HepG2 (cell line): Measurements from ENCODE around the gene PLXNC1. TPM values are rescaled to one million over a fixed set of nuclear protein-coding genes. Genes with fewer than 3 reads are reported as not detected.
A peak's percentile ranks its signal among the peaks of the same experiment; 100 is the strongest.

Experiments used
- ATF7 ChIP-seq, 2 experiments: fragments of 450-650 bp in 1 of 2; sonication (generic) in 1 of 2; formaldehyde crosslinking in 1 of 2; IDR thresholded peaks; 2 replicates each; pipeline versions ENCODE4 v1.4.0 to v1.6.1; 2016 to 2020; ENCODE audit warnings: antibody characterized with exemption in 1 of 2, mild to moderate bottlenecking in 1 of 2, missing genetic modification reagents in 1 of 2
- BCL6 ChIP-seq: IDR thresholded peaks from 2 replicates; pipeline ENCODE4 v1.6.1; 2016; ENCODE audit warnings: missing genetic modification reagents, missing compliant biosample characterization
- CBX2 ChIP-seq, 2 experiments: fragments of 200-600 bp in 1 of 2; sonication (generic); formaldehyde crosslinking in 1 of 2; IDR thresholded peaks; 2 replicates each; pipeline versions ENCODE4 v1.7.0 to v1.8.1; 2018 to 2022; ENCODE audit warnings: low read depth in 2 of 2, low read length in 1 of 2, mild to moderate bottlenecking in 1 of 2, missing genetic modification reagents in 1 of 2
- CBX5 ChIP-seq: sonication (generic); formaldehyde crosslinking; IDR thresholded peaks from 2 replicates; pipeline ENCODE4 v1.4.0; 2020; ENCODE audit warnings: missing genetic modification reagents, borderline replicate concordance
- EHMT2 ChIP-seq: fragments of 200-600 bp; sonication (generic); IDR thresholded peaks from 2 replicates; pipeline ENCODE4 v1.7.0; 2017; ENCODE audit warnings: antibody characterized with exemption, low read depth, low read length, borderline replicate concordance
- FIP1L1 ChIP-seq: fragments of 200-400 bp; formaldehyde crosslinking; IDR thresholded peaks from 2 replicates; pipeline ENCODE4 v1.6.1; 2018; ENCODE audit warnings: low read depth, mild to moderate bottlenecking, low read length, moderate library complexity, borderline replicate concordance; ENCODE audit not compliant: insufficient read depth
- FOXM1 ChIP-seq: sonication (generic); formaldehyde crosslinking; IDR thresholded peaks from 2 replicates; pipeline ENCODE4 v1.5.0; 2020; ENCODE audit warnings: missing genetic modification reagents
- GABPA ChIP-seq, 2 experiments: IDR thresholded peaks; 2 replicates each; pipeline ENCODE4 v1.6.1; 2011 to 2016; ENCODE audit warnings: low read depth in 2 of 2, low read length in 1 of 2, missing biosample characterization in 1 of 2, missing genetic modification characterization in 1 of 2
- GLI4 ChIP-seq: sonication (generic); formaldehyde crosslinking; IDR thresholded peaks from 2 replicates; pipeline ENCODE4 v1.5.1; 2020; ENCODE audit warnings: missing genetic modification reagents, mild to moderate bottlenecking, moderate library complexity, borderline replicate concordance
- ISL2 ChIP-seq: sonication (generic); formaldehyde crosslinking; IDR thresholded peaks from 2 replicates; pipeline ENCODE4 v1.5.0; 2020; ENCODE audit warnings: missing genetic modification reagents
- JUN ChIP-seq: sonication (generic); formaldehyde crosslinking; IDR thresholded peaks from 2 replicates; pipeline ENCODE4 v1.4.0; 2020; ENCODE audit warnings: mild to moderate bottlenecking, missing genetic modification reagents
- MAF1 ChIP-seq: sonication (generic); formaldehyde crosslinking; IDR thresholded peaks from 2 replicates; pipeline ENCODE4 v1.5.0; 2020; ENCODE audit warnings: missing genetic modification reagents, borderline replicate concordance
- MED1 ChIP-seq: sonication (generic); formaldehyde crosslinking; IDR thresholded peaks from 2 replicates; pipeline ENCODE4 v1.4.0; 2020; ENCODE audit warnings: missing genetic modification reagents
- MEIS1 ChIP-seq: sonication (generic); formaldehyde crosslinking; IDR thresholded peaks from 2 replicates; pipeline ENCODE4 v1.9.0; 2021; ENCODE audit warnings: mild to moderate bottlenecking, missing genetic modification reagents, moderate library complexity, borderline replicate concordance
- MTA1 ChIP-seq: sonication (generic); formaldehyde crosslinking; IDR thresholded peaks from 2 replicates; pipeline ENCODE4 v1.4.0; 2020; ENCODE audit warnings: missing genetic modification reagents, mild to moderate bottlenecking, borderline replicate concordance
- MTF2 ChIP-seq: sonication (generic); formaldehyde crosslinking; IDR thresholded peaks from 2 replicates; pipeline ENCODE4 v1.5.0; 2020; ENCODE audit warnings: missing genetic modification reagents, borderline replicate concordance
- NR3C1 ChIP-seq: sonication (generic); formaldehyde crosslinking; IDR thresholded peaks from 2 replicates; pipeline ENCODE4 v1.4.0; 2020; ENCODE audit warnings: missing genetic modification reagents
- STAG1 ChIP-seq: sonication (generic); formaldehyde crosslinking; IDR thresholded peaks from 2 replicates; pipeline ENCODE4 v1.4.0; 2020; ENCODE audit warnings: missing genetic modification reagents
- TBX3 ChIP-seq: fragments of 450-650 bp; IDR thresholded peaks from 2 replicates; pipeline ENCODE4 v1.6.1; 2017; ENCODE audit warnings: antibody characterized with exemption, mild to moderate bottlenecking, inconsistent platforms, borderline replicate concordance
- TP53 ChIP-seq: sonication (generic); formaldehyde crosslinking; conservative IDR thresholded peaks from 2 replicates; pipeline ENCODE4 v1.4.0; 2020; ENCODE audit warnings: missing genetic modification reagents
- WIZ ChIP-seq: sonication (generic); formaldehyde crosslinking; IDR thresholded peaks from 2 replicates; pipeline ENCODE4 v1.5.1; 2020; ENCODE audit warnings: mild to moderate bottlenecking, missing genetic modification reagents
- ZFP82 ChIP-seq: sonication (generic); formaldehyde crosslinking; IDR thresholded peaks from 2 replicates; pipeline ENCODE4 v1.5.1; 2020; ENCODE audit warnings: mild to moderate bottlenecking, missing genetic modification reagents, borderline replicate concordance
- ZNF253 ChIP-seq: sonication (generic); formaldehyde crosslinking; IDR thresholded peaks from 2 replicates; pipeline ENCODE4 v1.8.0; 2022; ENCODE audit warnings: mild to moderate bottlenecking, missing genetic modification reagents, borderline replicate concordance
- ZNF556 ChIP-seq: sonication (generic); formaldehyde crosslinking; IDR thresholded peaks from 2 replicates; pipeline ENCODE4 v1.4.0; 2020; ENCODE audit warnings: mild to moderate bottlenecking, missing genetic modification reagents, borderline replicate concordance
- ZNF7 ChIP-seq: IDR thresholded peaks from 2 replicates; pipeline ENCODE4 v1.6.1; 2016; ENCODE audit warnings: missing biosample characterization, missing genetic modification reagents
- ZSCAN29 ChIP-seq: sonication (generic); formaldehyde crosslinking; conservative IDR thresholded peaks from 2 replicates; pipeline ENCODE4 v1.4.0; 2020; ENCODE audit warnings: mild to moderate bottlenecking, missing genetic modification reagents
- polyA plus RNA-seq, 8 experiments: library from polyadenylated mRNA; depleted of rRNA in 3 of 8; stranded (reverse) in 7 of 8; unstranded in 1 of 8; fragments of >200 nt; fragmentation: Illumina TruSeq in 4 of 8; extraction: Trizol in 4 of 8; gene quantifications; 2 replicates each; pipeline versions ENCODE4 v1.2.1 to v1.2.3, GENCODE V29; 2011 to 2016; ENCODE audit warnings: low read depth in 4 of 8, missing spikeins in 1 of 8, mixed read lengths in 1 of 8; ENCODE audit not compliant: insufficient read depth in 1 of 8
- total RNA-seq, 5 experiments: library from RNA; depleted of rRNA; stranded (reverse); fragments of >200 nt; fragmentation: Illumina TruSeq; extraction: Trizol; gene quantifications; 2 replicates each; pipeline ENCODE4 v1.2.3, GENCODE V29; 2016; ENCODE audit warnings: low read depth in 1 of 5
- TF ChIP-seq, protein P1 (sequence below): IDR thresholded peaks from 2 replicates; pipeline ENCODE4 v1.6.1; 2012; ENCODE audit warnings: inconsistent platforms
- TF ChIP-seq, protein P2 (sequence below): sonication (generic); formaldehyde crosslinking; IDR thresholded peaks from 2 replicates; pipeline ENCODE4 v1.4.0; 2020; ENCODE audit warnings: missing genetic modification reagents
- TF ChIP-seq, protein P3 (sequence below): fragments of 450-650 bp; IDR thresholded peaks from 2 replicates; pipeline ENCODE4 v1.6.1; 2017; ENCODE audit warnings: mild to moderate bottlenecking

Gene PLXNC1
- total and polyA plus RNA-seq, 2 of the 13 experiments (the other 11 are each of a cell fraction or from before 2014, with no cell fraction given) = 6.6 to 11.2 TPM

DNA sequence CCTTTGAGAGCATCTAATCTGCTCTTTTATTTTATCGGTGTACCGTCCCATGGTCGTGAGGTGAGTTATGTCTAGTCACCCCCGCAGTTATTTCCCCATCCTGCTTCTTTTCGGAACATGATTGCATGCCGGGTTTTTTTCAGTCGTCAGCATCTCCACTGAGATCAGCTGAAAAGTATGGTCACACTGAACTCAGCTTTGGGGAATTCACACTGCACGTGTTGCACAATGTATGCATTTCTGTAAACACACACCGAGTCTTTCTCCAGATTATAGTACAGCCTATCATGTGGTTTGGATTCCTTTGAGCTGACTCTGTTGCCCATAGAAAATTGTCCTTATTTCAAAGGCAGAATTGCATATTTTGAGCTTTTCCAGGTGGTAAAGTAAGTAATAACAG, 24.6 kb downstream of the PLXNC1 start (continued):
- TF ChIP-seq FIP1L1 (no peak), MTA1 (CRISPR knock-in tag) (no peak), ISL2 (CRISPR knock-in tag) (0 out of 2 replicates have a peak, but pooled peaks have one; percentile 51), MTF2 (CRISPR knock-in tag) (no peak), WIZ (CRISPR knock-in tag) (no peak), STAG1 (CRISPR knock-in tag) (no peak), MED1 (peak; percentile 85), ZNF7 (CRISPR knock-in tag) (no peak), TBX3 (peak; percentile 38; the same call in 1 of the 2 replicates), GABPA (IDR thresholded peaks at IDR 0.05; ENCODE audit: low read depth, low read length) (no peak), GABPA (CRISPR knock-in tag; IDR thresholded peaks at IDR 0.05; ENCODE audit: low read depth) (no peak), ZNF253 (no peak), FOXM1 (no peak), BCL6 (peak; percentile 91), GLI4 (CRISPR knock-in tag) (no peak), ZSCAN29 (CRISPR knock-in tag) (no peak), ZNF556 (CRISPR knock-in tag) (no peak), CBX2 (IDR thresholded peaks at IDR 0.05; ENCODE audit: low read depth, low read length) (no peak), CBX2 (CRISPR knock-in tag; IDR thresholded peaks at IDR 0.05; ENCODE audit: low read depth) (no peak), ZFP82 (no peak), MAF1 (CRISPR knock-in tag) (no peak), EHMT2 (no peak), TP53 (CRISPR knock-in tag) (no peak), MEIS1 (CRISPR knock-in tag) (no peak), NR3C1 (CRISPR knock-in tag) (no peak), ATF7 (IDR thresholded peaks at IDR 0.05) (peak; percentile 45), ATF7 (CRISPR knock-in tag; IDR thresholded peaks at IDR 0.05) (peak; percentile 82; the same call in 1 of the 2 replicates), JUN (CRISPR knock-in tag) (peak; percentile 92), CBX5 (CRISPR knock-in tag) (0 out of 2 replicates have a peak, but pooled peaks have one; percentile 29)
- TF ChIP-seq, protein P1, sequence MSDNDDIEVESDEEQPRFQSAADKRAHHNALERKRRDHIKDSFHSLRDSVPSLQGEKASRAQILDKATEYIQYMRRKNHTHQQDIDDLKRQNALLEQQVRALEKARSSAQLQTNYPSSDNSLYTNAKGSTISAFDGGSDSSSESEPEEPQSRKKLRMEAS = peak; percentile 78
- TF ChIP-seq, protein P2, sequence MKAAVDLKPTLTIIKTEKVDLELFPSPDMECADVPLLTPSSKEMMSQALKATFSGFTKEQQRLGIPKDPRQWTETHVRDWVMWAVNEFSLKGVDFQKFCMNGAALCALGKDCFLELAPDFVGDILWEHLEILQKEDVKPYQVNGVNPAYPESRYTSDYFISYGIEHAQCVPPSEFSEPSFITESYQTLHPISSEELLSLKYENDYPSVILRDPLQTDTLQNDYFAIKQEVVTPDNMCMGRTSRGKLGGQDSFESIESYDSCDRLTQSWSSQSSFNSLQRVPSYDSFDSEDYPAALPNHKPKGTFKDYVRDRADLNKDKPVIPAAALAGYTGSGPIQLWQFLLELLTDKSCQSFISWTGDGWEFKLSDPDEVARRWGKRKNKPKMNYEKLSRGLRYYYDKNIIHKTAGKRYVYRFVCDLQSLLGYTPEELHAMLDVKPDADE (CRISPR knock-in tag) = no peak
- TF ChIP-seq, protein P3, sequence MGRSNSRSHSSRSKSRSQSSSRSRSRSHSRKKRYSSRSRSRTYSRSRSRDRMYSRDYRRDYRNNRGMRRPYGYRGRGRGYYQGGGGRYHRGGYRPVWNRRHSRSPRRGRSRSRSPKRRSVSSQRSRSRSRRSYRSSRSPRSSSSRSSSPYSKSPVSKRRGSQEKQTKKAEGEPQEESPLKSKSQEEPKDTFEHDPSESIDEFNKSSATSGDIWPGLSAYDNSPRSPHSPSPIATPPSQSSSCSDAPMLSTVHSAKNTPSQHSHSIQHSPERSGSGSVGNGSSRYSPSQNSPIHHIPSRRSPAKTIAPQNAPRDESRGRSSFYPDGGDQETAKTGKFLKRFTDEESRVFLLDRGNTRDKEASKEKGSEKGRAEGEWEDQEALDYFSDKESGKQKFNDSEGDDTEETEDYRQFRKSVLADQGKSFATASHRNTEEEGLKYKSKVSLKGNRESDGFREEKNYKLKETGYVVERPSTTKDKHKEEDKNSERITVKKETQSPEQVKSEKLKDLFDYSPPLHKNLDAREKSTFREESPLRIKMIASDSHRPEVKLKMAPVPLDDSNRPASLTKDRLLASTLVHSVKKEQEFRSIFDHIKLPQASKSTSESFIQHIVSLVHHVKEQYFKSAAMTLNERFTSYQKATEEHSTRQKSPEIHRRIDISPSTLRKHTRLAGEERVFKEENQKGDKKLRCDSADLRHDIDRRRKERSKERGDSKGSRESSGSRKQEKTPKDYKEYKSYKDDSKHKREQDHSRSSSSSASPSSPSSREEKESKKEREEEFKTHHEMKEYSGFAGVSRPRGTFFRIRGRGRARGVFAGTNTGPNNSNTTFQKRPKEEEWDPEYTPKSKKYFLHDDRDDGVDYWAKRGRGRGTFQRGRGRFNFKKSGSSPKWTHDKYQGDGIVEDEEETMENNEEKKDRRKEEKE = no peak
